Activated gamma-delta T cell treated with anti-CD3 and anti-CD28 coated beads, Interleukin-2, amount 50 U/mL, for 16 hours (primary cell): ENCODE measurements around the gene APBB2.

Experiments used
- DNase-seq: peaks from one replicate; pipeline ENCODE4 v3.0.0-alpha.2; 2020; ENCODE audit warnings: low read depth

Gene APBB2

DNA sequence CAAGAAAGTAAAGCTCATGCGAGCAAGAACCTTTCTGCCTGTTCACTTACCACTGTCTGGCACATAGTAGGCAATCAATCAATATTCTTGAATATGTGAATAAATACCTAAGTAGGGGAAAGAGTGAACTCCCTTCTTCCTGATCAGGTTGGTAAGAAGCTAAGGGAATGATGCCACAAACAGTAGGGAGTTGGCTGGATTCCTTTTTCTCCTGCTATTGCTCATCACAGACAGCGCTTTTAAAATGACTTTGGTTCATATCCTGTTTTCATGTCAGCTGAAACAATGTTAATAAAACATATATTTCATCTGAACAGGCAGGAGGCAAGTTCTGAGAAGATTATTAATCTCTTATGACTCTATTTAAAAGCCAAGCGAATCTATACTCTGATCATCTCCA, 365.4 kb downstream of the APBB2 start:
- DNase-seq = no peak

DNA sequence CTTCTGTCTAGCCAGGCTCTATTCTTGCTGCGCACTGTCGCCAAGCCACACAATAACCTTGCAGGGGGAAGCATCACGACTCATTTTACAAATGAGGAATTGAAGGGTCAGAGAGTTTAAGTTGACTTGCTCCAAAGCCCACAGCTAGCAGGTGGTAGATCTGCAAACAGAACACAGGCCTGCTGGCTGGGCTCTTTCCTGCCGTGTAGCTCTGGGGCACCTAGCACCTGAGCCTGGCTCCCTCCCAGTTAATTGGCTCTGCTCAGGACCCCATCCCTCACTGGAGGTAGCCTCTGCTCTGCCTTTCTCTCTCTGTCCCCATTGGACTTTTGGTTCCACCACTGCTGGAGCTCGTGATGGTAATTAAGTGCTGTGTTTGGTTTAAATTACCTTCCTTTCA, 366.1 kb downstream of the APBB2 start:
- DNase-seq = no peak

DNA sequence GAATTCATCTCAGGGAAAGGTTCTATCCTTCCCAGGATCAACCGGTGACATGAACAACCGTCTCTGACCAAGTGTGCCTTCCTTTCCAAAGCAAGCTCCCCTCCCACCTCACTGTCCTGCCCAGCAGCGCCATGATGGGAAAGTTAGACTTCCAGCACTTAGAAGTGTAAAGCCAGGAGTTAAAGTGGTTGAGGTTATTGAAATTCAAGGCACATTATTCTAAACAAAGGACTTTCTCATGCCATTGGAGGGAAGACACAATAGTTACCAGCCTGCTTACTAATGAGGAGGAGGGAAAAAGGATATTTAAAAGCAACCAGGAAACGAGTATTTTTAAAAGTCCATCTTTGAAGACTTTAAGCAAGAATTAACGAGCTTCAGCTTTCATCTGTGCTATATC, 367.8 kb downstream of the APBB2 start:
- no peak for DNase-seq

DNA sequence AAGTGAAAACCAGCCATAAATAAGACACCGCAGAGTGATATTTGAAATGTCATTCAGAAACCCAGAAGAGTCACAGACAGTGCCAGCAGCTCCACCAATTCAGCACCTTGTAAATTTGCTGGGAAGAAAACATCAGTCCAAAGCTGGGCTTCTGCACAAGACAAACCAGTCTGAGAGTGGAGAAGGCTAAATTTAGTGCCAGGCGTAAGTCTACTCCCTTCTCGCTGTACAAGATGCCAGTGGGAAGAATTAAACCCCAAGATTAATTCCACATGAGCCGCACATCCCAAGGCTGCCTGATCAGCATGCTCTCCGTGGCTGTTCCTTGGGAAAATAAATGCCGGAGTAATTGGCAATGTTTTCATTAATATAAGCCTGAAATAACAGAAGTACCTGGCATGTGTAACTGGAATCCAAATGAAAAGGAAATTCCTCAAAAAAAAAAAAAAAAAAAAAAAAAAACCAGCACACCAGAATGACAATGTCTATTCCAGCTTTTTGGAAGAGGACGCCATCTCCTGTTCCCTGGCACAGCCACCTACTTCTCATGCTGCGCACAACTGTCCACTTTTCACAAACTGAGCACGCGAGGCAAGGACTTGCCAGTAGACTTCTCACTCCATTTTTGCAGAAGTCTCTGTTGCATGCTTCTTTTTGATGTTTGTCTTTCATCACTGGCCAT, 369.0 kb downstream of the APBB2 start:
- no peak for DNase-seq

DNA sequence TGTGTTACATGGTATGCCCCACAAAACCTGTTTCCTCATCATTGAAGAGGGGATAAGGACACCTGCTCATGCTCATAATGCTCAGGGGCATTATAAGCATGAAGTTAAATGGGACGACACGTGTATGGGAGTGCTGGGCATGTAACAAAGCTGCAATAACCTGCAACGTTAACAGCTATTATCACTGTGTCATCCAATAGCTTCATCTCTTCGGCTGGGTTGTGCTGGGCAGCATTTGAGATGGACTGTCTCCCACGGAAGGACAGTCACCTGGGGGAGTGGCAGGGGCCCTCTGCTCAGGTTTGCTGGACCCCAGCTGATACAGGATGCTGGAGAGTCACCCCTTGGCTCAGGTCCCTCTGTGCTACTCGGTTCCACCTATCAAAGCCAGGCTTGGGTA, 370.1 kb downstream of the APBB2 start:
- no peak for DNase-seq

GRCh38 chr4:40843696-40844095, 370.6 kb downstream of the APBB2 start:
- DNase-seq = no peak

- no peak for DNase-seq
Measured at GRCh38 chr4:40842725-40843423, 371.5 kb downstream of the APBB2 start.

- DNase-seq = no peak
Measured at GRCh38 chr4:40842318-40842717, 372.0 kb downstream of the APBB2 start.

DNA sequence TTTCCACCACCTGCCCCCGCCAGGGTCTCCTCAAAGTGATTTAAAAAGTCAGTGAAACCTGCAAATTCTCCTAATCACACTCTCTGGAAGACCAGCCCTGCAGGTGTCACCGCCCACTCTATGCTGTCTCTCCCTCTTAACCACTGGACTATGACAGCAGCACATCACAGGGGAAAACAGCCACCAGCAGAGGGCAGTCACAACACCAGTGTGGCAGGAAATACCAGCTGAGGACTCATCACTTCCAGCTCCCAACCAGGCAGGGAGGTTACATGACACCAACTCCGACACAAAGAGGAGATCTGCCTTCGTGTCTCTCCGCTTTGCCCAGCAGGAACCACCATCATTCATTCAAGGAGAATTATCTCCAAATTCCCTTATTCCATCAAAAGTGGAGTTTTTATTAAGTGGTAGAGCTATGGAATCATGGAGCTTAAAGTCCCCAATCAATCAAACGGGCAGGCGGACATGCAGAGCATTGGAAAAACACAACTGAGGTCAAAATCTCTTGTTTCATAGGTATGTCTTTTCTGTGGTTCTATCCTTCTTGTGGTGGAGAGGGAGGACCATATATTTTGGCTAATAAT, 373.3 kb downstream of the APBB2 start:
- peak; percentile 29 for DNase-seq

GRCh38 chr4:40840255-40840984, 373.9 kb downstream of the APBB2 start:
- no peak for DNase-seq

DNA sequence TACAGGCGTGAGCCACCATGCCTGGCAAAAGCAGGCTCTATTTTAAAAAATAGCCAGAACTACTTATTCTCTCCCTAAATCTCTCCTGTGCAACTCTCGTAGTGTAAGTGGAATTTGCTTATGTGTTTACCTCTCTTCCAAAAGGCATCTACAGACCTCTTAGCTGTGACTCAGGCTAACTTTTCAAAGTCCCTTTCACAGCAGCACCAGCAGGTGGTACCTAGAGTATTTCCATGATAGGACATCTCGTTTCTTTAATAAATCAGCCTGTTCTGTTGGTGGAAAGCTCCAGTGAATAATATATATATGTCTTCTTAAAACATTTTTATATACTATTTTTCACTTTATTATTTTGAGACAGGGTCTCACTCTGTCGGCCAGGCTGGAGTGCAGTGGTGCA, 375.6 kb downstream of the APBB2 start:
- no peak for DNase-seq

- no peak for DNase-seq
Measured at GRCh38 chr4:40837094-40837870, 377.1 kb downstream of the APBB2 start.

GRCh38 chr4:40833212-40833611, 381.1 kb downstream of the APBB2 start:
- no peak for DNase-seq

- no peak for DNase-seq
Measured at GRCh38 chr4:40832175-40832574, 382.2 kb downstream of the APBB2 start.

DNA sequence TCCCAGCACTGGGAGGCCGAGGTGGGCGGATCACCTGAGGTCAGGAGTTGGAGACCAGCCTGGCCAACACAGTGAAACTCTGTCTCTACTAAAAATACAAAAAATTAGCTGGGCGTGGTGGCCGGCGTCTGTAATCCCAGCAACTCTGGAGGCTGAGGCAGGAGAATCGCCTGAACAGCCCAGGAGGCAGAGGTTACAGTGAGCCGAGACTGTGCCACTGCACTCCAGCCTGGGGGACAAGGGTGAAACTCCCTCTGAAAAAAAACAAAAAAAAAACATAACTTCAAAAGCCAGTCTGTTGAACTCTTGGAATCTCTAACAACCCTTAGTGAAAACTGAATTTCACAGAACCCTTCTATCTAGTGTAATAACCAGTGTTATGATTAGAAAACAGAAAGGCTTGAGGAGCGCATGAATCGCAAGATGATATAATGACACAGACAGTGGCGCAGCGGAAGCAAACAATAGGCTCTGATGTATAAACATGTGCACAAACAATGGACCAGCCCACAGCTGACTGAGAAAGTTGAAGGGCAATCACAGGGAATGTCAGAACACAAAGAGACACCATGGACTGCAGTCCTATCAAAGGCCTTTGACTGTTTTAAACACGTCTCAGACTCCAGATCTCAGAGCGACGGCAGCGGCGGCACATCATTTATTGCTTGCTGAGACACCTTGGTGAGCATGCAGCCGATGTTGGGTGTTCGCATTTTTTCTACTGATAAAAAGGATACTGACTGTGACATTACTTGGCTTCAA, 383.0 kb downstream of the APBB2 start:
- no peak for DNase-seq

GRCh38 chr4:40829586-40829985, 384.8 kb downstream of the APBB2 start:
- no peak for DNase-seq

DNA sequence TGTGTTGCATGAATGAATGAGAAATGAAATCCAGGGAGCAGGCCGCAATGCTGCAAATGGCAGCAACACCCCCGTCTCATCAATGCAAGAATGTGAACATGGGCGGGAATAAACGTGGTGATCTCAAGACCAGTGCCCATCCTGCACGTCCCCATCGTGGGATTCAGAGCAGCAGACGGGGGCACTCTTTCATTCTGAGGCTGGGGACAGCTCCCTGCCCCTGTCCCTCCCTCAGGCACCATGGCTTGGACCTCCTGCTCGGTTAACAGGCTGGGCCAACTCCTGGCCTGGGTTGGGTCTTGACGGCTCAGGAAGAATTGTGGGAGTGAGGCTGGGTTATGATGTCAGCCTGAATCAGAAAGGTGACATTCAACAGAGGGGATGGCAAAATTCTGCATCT, 385.7 kb downstream of the APBB2 start:
- DNase-seq = no peak

DNA sequence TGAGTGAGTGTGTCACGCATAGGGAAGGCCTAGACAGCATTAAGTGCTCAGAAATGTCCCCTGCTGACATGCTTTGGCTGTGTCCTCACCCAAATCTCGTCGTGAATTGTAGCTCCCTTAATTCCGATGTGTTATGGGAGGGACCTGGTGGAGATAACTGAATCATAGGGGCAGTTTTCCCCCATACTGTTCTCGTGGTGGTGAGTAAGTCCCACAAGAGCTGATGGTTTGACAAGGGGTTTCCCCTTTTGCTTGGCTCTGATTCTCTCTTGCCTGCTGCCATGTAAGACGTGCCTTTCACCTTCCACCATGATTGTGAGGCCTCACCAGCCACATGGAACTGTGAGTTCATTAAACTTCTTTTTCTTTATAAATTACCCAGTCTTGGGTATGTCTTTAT, 386.6 kb downstream of the APBB2 start:
- no peak for DNase-seq

GRCh38 chr4:40826821-40827220, 387.5 kb downstream of the APBB2 start:
- no peak for DNase-seq

DNA sequence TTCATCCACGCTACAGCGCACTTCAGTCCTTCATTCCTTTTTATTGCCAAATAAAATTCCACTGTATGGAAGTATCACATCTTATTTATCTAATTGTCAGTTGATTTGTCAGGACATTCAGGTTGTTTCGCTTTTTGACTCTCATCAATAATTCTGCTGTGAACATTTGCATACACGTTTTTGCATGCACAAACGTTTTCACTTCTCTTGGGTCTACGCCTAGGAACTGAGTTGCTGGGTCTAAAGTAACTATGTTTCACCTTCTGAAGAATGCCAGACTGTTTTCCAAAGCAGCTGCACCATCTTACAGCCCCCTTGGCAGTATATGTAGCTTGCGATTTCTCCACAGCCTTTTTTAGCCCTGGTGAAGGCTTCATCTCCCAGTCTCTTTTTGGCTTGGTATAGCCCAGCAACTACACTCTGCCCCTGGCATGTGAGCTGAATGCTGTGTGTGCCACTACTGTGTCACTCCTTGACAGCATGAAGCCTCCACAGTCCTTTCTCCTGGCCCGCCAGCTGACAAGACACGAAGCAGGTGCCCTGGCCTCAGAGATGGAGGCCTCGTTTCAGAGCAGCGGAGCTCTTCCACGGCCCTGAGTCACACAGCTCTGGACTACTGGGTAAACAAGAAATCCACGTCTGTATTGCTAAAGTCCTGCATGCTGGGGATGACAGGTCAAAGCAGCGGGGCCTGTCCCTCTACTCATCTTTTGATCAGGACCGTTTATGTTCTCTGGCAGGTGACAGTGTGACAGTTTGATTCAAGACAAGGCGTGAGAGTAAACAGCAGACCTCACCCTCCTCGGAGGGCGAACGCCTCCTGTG, 389.1 kb downstream of the APBB2 start:
- DNase-seq = no peak
